ENCODE data around the gene AKT3.

AKT3 gene

DNA sequence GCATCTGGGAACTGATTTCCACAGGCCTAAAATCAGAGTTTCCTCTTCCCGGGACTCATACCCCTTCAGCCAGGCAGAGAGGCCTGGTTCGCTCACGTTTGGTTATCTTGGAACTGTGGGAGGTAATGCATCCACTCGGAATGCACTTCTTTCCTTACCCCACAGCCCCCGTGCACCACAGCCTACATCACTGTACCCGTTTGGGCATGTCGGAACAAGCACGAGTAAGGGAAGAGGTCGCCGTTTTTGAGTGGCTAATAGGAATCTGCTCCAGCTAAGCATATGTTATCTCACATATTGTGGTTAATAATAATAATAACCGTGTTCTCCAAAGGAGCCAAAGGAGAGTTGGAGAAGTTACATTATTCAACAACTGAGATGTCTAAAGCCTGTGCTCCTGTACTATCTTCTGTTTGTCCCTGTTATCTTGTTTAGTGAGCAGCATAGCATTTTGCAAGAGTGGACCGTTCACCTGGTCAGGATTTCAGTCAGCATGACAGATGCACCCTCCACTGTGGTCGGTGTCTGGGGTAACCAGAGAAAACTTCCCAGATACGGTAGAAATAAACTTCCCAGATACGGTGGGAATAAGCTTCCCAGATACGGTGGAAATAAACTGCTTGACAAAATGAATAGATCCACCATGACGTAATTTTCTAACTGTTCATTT lies 395.6 kb downstream of the AKT3 start:
- no peak for DNase-seq

DNA sequence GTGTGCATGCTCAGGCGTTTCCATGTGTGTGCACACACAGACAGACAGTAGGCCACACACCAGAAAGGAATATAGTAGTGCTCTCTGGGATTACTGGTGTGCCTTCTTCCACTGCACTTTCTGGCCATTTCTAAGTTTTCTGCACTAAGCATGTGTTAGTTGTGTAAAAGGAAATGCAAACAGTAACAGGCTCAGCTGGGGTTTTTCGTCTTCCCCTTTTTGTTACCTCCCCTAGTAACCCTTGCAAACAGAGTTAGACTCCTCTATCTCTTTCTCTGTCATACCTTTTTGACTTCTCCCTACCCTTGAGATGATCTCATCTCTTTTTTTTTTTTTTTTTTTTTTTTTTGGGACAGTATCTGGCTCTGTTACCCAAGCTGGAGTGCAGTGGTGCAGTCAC lies 398.0 kb downstream of the AKT3 start:
- DNase-seq: no peak

DNA sequence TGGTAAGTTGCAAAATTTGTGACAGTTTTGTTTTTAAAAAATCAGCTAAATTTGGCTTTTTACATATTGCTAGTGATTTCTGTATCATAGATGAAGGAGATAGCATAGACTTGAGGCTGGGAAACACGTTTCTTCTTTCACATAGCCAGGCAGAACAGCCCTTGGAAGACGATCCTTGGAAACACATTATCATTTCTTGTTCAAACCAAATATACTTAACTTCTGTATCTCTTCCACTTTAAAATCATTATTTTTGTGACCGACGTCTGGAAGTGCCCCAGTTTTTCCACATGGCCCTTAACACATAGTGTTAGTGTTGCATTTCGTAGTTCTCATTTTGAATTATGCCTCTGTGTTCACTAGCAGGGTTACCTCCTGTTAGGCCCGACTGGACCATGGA lies 400.7 kb downstream of the AKT3 start:
- DNase-seq: no peak

DNA sequence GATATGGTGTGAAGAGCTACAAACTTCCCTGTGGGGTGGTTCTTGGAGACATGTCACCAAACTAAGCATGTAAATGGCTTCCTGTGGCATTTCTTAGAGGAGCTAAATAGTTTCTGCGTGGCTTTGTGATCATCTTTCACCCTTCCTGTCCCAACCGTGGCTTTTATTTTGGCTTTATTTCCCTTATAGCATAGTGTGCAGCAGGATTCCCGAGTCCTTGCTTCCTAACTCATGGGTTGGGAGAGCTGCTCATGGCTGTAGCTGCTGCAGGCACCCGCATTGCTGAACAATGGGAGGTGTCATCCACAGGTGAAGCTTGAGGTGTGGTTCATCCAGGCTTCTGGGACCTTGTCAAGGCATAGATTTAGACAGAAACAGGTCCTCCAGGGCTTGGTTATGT lies 402.2 kb downstream of the AKT3 start:
- DNase-seq: no peak

DNA sequence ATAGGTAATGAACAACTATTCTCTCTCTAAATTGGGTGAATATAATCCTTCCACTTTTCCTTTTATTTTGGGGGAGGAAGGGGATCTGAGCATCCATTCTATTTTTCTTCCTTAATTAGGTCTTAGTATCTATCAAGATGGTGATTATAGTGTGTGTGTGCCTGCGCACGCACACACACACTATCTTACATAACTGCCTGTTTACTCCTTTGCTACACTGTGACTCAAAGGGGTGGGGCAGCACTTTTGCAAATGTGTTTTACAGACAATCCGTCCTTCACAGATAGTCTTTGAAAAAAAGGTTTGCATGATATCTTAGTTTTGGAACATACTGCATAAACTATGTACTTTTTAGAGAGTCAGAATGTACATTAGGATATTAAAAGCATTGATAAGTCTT lies 402.7 kb downstream of the AKT3 start:
- DNase-seq: no peak

DNA sequence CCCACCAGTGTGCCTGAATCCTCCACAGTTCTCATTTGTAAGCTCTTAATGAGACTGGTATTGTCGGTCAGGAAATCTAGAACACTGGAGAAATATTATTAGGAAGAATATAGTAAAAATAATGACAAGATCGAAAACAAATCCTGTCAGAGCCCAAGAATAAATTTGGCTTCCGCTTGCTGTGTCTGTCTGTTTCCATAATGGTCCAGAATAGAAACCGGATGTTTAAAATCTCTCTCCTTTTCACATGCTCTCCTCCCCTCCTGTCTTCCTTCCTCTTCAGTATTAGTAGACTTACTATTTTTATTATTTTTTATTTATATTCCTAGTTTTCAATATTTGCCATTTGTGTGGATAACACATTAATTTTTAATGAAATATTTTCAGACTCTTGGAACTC lies 406.5 kb downstream of the AKT3 start:
- no peak for DNase-seq

DNA sequence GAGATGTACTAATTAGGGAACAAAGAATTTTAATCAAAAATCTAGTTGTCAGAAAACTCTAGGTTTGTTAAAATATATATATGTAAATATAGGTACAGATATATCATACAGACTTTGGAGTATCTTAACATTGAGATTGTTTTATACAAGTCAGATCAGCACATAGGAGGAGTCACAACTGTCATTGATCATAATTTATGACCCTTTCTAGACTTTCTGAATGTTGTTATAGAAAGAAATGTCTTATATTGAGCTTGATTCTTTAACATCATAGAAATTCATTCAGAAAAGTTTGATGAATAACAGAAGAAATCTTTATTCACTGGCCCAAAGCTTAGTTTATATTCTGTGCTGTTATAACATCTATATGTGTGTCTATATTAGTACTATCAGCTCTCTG lies 408.4 kb downstream of the AKT3 start:
- DNase-seq: no peak

DNA sequence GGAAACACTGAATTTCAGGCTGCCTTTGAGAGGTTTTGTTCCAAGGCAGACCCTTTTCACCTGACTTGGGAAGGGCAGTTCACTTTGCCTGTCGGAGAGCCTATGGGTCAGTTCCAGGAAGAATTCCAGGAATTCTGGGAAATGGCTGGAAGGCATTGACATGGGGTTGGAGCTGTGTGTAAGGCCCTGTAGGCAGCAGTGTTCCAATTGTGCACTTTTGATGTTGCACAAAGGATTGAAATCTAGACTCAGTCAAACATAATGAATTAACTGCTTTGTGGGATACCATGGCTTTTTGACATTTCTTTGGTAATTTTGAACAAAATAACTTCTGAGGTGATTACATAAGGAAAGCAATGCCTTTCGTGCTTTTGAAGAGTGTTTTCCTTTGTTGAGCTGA lies 409.6 kb downstream of the AKT3 start:
- no peak for DNase-seq

DNA sequence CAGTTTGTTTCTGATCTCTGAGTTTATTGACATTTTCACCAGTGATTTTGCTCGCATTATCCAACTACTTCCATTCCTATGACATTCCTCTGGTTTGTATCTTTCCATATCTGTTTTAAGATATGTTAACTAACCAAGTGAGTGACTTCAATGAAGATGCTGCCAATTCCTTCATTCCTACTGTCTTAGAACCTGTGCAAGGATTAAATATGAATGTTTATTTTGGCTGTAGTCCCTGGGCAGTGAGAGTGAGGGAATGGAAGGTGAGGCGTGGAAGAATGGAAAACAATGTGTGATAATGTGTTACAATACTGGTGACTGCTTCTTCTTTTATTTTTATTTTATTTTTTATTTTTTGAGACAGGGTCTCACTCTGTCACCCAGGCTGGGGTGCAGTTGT lies 411.2 kb downstream of the AKT3 start:
- no peak for DNase-seq

All from SHP77 treated with DMSO at 0.1 percent for 48 hours (cell line).